Peyer's patch (tissue), 4 donors: ENCODE measurements around the gene HRH3.

Experiments used
- POLR2A ChIP-seq, 2 donors: fragments of 450-650 bp; IDR thresholded peaks; one replicate each; pipeline ENCODE4 v1.5.1; 2017; ENCODE audit warnings: antibody characterized with exemption in 2 of 2, mild to moderate bottlenecking in 2 of 2, moderate library complexity in 2 of 2
- TF ChIP-seq, protein P1 (sequence below), 6 experiments: fragments of 450-650 bp in 4 of 6; fragments of 200-600 bp in 2 of 6; sonication (generic) in 1 of 6; IDR thresholded peaks; one replicate each; pipeline ENCODE4 v1.5.1; 2017 to 2019; ENCODE audit warnings: antibody characterized with exemption in 6 of 6, mild to moderate bottlenecking in 3 of 6, moderate library complexity in 1 of 6

DNA sequence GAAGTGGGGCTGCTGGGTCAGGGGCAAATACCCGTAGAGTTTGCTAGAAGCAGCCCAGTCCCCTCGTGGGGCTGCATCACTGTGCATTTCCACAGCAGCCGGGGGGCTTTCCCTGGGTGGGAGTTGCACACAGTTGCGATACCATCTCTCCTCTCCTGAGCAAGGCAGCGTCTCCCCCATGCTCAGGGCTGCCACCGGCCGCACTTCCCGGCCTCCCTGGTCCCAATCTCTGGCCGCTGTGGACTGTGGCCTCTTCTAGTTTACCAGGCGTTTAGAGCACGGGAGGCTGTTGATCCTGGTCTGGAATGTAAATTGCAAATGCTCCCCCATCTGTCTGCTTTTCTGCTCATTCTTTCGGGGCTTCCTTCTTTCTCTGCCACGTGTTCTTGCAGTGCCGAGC, 49.3 kb upstream of the HRH3 start:
- no peak for TF ChIP-seq POLR2A (IDR thresholded peaks at IDR 0.05)
- TF ChIP-seq, protein P1, sequence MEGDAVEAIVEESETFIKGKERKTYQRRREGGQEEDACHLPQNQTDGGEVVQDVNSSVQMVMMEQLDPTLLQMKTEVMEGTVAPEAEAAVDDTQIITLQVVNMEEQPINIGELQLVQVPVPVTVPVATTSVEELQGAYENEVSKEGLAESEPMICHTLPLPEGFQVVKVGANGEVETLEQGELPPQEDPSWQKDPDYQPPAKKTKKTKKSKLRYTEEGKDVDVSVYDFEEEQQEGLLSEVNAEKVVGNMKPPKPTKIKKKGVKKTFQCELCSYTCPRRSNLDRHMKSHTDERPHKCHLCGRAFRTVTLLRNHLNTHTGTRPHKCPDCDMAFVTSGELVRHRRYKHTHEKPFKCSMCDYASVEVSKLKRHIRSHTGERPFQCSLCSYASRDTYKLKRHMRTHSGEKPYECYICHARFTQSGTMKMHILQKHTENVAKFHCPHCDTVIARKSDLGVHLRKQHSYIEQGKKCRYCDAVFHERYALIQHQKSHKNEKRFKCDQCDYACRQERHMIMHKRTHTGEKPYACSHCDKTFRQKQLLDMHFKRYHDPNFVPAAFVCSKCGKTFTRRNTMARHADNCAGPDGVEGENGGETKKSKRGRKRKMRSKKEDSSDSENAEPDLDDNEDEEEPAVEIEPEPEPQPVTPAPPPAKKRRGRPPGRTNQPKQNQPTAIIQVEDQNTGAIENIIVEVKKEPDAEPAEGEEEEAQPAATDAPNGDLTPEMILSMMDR (IDR thresholded peaks at IDR 0.05) = no peak
